COLO668 (cell line): ENCODE measurements around the gene LRP1.
A peak's percentile ranks its signal among the peaks of the same experiment; 100 is the strongest.

Experiments
- DNase-seq: peaks from one replicate; lab custom pipeline; 2025; ENCODE audit not compliant: unreplicated experiment; lab: John Stamatoyannopoulos, UW

Gene LRP1

GRCh38 chr12:57152639-57153038, 24.4 kb downstream of the LRP1 start:
- no peak for DNase-seq

GRCh38 chr12:57153415-57153997, 25.2 kb downstream of the LRP1 start:
- no peak for DNase-seq

- no peak for DNase-seq
Observed at GRCh38 chr12:57154076-57154475, 25.8 kb downstream of the LRP1 start.

- DNase-seq: no peak
Observed at GRCh38 chr12:57154804-57155434, 26.6 kb downstream of the LRP1 start.

- DNase-seq: peak; percentile 11
Observed at GRCh38 chr12:57156701-57157403, 28.6 kb downstream of the LRP1 start.

- no peak for DNase-seq
Observed at GRCh38 chr12:57157588-57158173, 29.4 kb downstream of the LRP1 start.

- DNase-seq: no peak
Observed at GRCh38 chr12:57158186-57158585, 29.9 kb downstream of the LRP1 start.

GRCh38 chr12:57158665-57159064, 30.4 kb downstream of the LRP1 start:
- DNase-seq: no peak

- DNase-seq: no peak
Observed at GRCh38 chr12:57159311-57159710, 31.0 kb downstream of the LRP1 start.

GRCh38 chr12:57160040-57160439, 31.8 kb downstream of the LRP1 start:
- no peak for DNase-seq

- no peak for DNase-seq
Observed at GRCh38 chr12:57160741-57161140, 32.5 kb downstream of the LRP1 start.

- no peak for DNase-seq
Observed at GRCh38 chr12:57161491-57161890, 33.2 kb downstream of the LRP1 start.

- DNase-seq: no peak
Observed at GRCh38 chr12:57162553-57163125, 34.4 kb downstream of the LRP1 start.

GRCh38 chr12:57164454-57164853, 36.2 kb downstream of the LRP1 start:
- DNase-seq: no peak

GRCh38 chr12:57164966-57165625, 36.8 kb downstream of the LRP1 start:
- no peak for DNase-seq

- DNase-seq: peak; percentile 52
Observed at GRCh38 chr12:57165741-57166140, 37.5 kb downstream of the LRP1 start.

- peak; percentile 8 for DNase-seq
Observed at GRCh38 chr12:57166971-57167371, 38.7 kb downstream of the LRP1 start.

GRCh38 chr12:57168058-57168457, 39.8 kb downstream of the LRP1 start:
- no peak for DNase-seq

- DNase-seq: no peak
Observed at GRCh38 chr12:57169046-57169795, 40.9 kb downstream of the LRP1 start.

GRCh38 chr12:57169969-57170368, 41.7 kb downstream of the LRP1 start:
- DNase-seq: no peak
